Pancreas (tissue), 10 donors: ENCODE results near the gene TFB1M. TPM values are rescaled to one million over a fixed set of nuclear protein-coding genes. Genes with fewer than 3 reads are reported as not detected.
A peak's percentile ranks its signal among the peaks of the same experiment; 100 is the strongest.

Experiments used
- ATAC-seq, 4 donors: fragments of 200-7000 bp; cut with Tn5 transposase; one replicate each; pipeline versions ENCODE4 v1.8.0 to v1.9.1; 2020; ENCODE audit warnings: mild to moderate bottlenecking in 4 of 4, moderate library complexity in 4 of 4
- DNase-seq, 6 donors: peaks; one replicate each; pipeline ENCODE4 v3.0.0-alpha.2; 2020
- FAIRE-seq: peaks from 2 replicates; lab custom pipeline; 2012; peaks lifted over from hg19 to GRCh38; lab: Jason Lieb, UNC
- H3K27ac ChIP-seq, 4 donors: fragments of 200-600 bp; sonication (generic); 1 replicate in 3 of 4; 2 replicates in 1 of 4; pipeline versions ENCODE4 v1.5.0 to v1.8.0; 2020
- H3K27me3 ChIP-seq, 4 donors: fragments of 200-600 bp; one replicate each; pipeline ENCODE4 v1.8.0; 2021
- H3K36me3 ChIP-seq, 3 donors: fragments of 200-600 bp; sonication (generic) in 1 of 3; one replicate each; pipeline versions ENCODE4 v1.5.0 to v1.8.0; 2020 to 2021
- H3K4me1 ChIP-seq, 3 donors: fragments of 200-600 bp; one replicate each; pipeline ENCODE4 v1.8.0; 2021
- H3K4me3 ChIP-seq, 4 donors: fragments of 200-600 bp; sonication (generic) in 2 of 4; one replicate each; pipeline versions ENCODE4 v1.5.0 to v1.8.0; 2020 to 2021
- H3K9me3 ChIP-seq, 4 donors: fragments of 200-600 bp; one replicate each; pipeline ENCODE4 v1.8.0; 2021
- WGBS, 2 donors: extraction: QIAGEN DNeasy Blood & Tissue Kit; methylation state at CpG; one replicate each; pipeline ENCODE4 v1.1.7; 2013; 5-methylcytosine and 5-hydroxymethylcytosine counted together
- intact Hi-C, 3 donors: fragments of 100-400 bp; cut with DNase I; formaldehyde crosslinking; loops; one replicate each; pipeline versions ENCODE4 v1.11.1 to v1.14.2; 2022
- polyA plus RNA-seq, 2 donors: library from polyadenylated mRNA; stranded (reverse); fragments of 200-250 nt; gene quantifications; one replicate each; pipeline ENCODE4 v1.2.3, GENCODE V29; 2013
- total RNA-seq, 6 donors: library from RNA; stranded (reverse); fragmentation: NEBNext Ultra II Directional in 4 of 6; extraction: Animal tissue kit (Norgen Biotek cat#: 25700) in 4 of 6; gene quantifications; one replicate each; pipeline versions ENCODE4 v1.2.1 to v1.2.4, GENCODE V29; 2021 to 2023
- TF ChIP-seq, protein P1 (sequence below), 4 donors: fragments of 200-600 bp; sonication (generic) in 3 of 4; IDR thresholded peaks; one replicate each; pipeline versions ENCODE4 v1.5.0 to v1.8.0; 2021; ENCODE audit warnings: antibody characterized with exemption in 4 of 4
- donor health status: healthy with polysubstance abuse.
- donor health status: DM: no; HTN: no; CAD: no; lungs with moderate emphysema.
- donor health status: DM: no; HTN: no; CAD: no.
- donor health status: control.
- donor health status: control.
- donor health status: Bipolar disorder and iron deficiency.
- donor health status: DM: yes; HTN: yes; CAD: no.
- donor health status: DM: no; HTN: no; CAD: no.
- donor health status: DM: no; HTN: no; CAD: no.
- donor health status: DM: yes; HTN: yes; CAD: no.

TFB1M gene
- total and polyA plus RNA-seq, 8 donors = 7.6 to 16.3 (median 9.2) TPM

GRCh38 chr6:155224618-155225017, 89.7 kb downstream of the TFB1M start:
- Histone ChIP-seq H3K36me3 (no peaks in the 10 kb centered on the region), H3K27me3 (no peaks in the 10 kb centered on the region), H3K27ac (no peak overlapping the region), H3K9me3 (no peaks in the 10 kb centered on the region), H3K4me1 (no peaks in the 10 kb centered on the region), H3K4me3 (no peak overlapping the region)
- DNase-seq (no peak), ATAC-seq (no peak), FAIRE-seq (no peak)
- TF ChIP-seq, protein P1, sequence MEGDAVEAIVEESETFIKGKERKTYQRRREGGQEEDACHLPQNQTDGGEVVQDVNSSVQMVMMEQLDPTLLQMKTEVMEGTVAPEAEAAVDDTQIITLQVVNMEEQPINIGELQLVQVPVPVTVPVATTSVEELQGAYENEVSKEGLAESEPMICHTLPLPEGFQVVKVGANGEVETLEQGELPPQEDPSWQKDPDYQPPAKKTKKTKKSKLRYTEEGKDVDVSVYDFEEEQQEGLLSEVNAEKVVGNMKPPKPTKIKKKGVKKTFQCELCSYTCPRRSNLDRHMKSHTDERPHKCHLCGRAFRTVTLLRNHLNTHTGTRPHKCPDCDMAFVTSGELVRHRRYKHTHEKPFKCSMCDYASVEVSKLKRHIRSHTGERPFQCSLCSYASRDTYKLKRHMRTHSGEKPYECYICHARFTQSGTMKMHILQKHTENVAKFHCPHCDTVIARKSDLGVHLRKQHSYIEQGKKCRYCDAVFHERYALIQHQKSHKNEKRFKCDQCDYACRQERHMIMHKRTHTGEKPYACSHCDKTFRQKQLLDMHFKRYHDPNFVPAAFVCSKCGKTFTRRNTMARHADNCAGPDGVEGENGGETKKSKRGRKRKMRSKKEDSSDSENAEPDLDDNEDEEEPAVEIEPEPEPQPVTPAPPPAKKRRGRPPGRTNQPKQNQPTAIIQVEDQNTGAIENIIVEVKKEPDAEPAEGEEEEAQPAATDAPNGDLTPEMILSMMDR (IDR thresholded peaks at IDR 0.05) = no peak
- 79 to 88% methylated on average over 7 of the region's 7 CpGs for WGBS, 2 donors
- intact Hi-C loops = no loop called here

DNA sequence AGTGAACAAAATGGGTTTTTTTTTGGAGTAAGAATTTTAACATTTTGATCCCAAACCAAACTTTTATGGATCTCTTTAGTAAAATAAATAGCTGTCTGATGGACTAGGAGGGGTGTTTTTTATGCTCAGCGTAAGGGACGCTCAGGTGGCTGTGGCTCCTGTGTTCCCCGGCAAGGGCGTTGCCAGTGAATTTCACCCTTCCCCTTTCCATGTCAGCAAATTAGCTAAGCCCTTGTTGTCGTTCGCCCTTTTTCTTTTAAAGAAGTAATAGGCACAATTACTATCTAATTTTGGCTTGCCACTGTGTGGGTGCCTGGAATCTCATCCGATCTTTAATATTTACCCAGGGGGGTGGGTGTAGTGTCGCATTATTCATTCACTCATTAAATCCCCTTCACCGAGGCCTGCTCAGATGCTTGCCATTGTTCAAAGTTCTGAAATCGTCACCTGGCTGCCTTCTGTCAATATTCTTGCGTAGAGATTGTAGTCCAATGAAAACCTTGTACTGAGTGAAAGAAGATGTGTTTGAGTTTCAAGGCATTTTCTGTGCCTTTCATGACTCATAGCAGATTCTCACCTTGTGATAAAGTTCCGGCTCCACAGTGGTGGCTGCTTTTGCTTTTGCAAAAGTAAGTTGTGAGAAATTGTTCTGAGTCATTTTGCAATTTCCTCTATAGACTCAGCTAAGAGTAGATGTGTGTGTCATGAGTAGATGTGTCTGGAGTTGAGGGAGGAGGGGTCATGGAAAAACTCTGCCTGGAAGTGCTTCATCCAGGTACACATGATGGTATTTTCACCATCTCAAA, 90.4 kb downstream of the TFB1M start:
- TF ChIP-seq, protein P1 (IDR thresholded peaks at IDR 0.05) = no peak
- FAIRE-seq = no peak
- peak in 1 of 4 donors; percentile 27 for ATAC-seq
- 59 to 69% methylated on average over 12 of the region's 12 CpGs for WGBS, 2 donors
- Histone ChIP-seq H3K27me3 (no peaks in the 10 kb centered on the region), H3K36me3 (no peaks in the 10 kb centered on the region), H3K9me3 (no peaks in the 10 kb centered on the region), H3K27ac (no peak overlapping the region), H3K4me1 (no peaks in the 10 kb centered on the region), H3K4me3 (no peak overlapping the region)
- no peak for DNase-seq
- intact Hi-C loops = no loop called here

DNA sequence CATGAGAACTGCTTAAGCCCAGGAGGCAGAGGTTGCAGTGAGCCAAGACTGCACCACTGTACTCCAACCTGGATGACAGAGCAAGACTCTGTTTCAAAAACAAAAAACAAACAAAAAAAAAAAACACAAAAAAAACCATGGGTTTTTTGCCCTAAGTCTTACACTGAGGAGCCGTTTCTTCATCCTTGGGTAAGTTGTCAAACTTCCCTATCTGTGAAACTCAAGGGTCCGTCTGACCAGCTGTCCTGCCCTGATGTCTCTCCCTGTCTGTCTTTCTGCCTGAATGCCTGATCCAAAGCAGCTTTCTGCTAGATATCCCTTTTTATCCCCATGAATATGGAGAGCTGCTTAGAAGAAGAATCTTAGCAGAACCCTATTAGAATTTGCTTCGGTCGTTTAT, 91.8 kb downstream of the TFB1M start:
- Histone ChIP-seq H3K27me3 (no peaks in the 10 kb centered on the region), H3K9me3 (no peaks in the 10 kb centered on the region), H3K4me3 (no peak overlapping the region), H3K4me1 (no peaks in the 10 kb centered on the region), H3K36me3 (no peaks in the 10 kb centered on the region), H3K27ac (no peak overlapping the region)
- TF ChIP-seq, protein P1 (IDR thresholded peaks at IDR 0.05) = no peak
- WGBS, 2 donors = 79 to 89% methylated on average over 4 of the region's 4 CpGs
- FAIRE-seq (no peak), ATAC-seq (no peak), DNase-seq (no peak)
- intact Hi-C loops = no loop called here

DNA sequence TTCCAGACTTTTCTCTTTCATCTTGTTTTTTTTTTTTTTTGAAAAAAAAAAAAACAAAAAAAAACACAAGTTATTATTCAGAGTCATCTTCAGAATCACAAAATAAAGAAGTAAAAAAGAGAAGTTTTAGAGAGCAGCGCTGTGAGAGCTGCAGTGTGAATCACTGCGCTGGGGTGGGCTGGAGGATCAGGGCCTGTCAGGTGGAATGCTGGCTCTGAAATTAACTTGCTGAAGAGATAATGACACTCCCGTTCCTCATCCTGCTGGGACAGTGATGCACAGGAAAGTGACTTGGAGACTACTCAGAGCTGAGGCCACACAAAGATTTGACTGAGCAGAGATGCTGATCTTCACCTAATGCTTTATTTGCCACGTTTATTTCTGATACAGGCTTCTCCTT, 93.2 kb downstream of the TFB1M start:
- H3K9me3 ChIP-seq = no peaks in the 10 kb centered on the region
- H3K36me3 ChIP-seq = no peaks in the 10 kb centered on the region
- 77 to 82% methylated on average over 4 of the region's 4 CpGs for WGBS, 2 donors
- no peak for ATAC-seq
- intact Hi-C loops = no loop called here
- H3K27me3 ChIP-seq = no peaks in the 10 kb centered on the region
- H3K4me1 ChIP-seq = no peaks in the 10 kb centered on the region
- no peak overlapping the region for H3K4me3 ChIP-seq
- no peak for DNase-seq
- H3K27ac ChIP-seq = no peak overlapping the region
- FAIRE-seq = no peak
- TF ChIP-seq, protein P1 (IDR thresholded peaks at IDR 0.05) = no peak

- H3K27ac ChIP-seq = no peak overlapping the region
These were observed 94.4 kb downstream of the TFB1M start for GRCh38 chr6:155219858-155220301.

More at GRCh38 chr6:155219858-155220301, 94.4 kb downstream of the TFB1M start:
- DNase-seq = no peak
- Histone ChIP-seq H3K4me1 (no peaks in the 10 kb centered on the region), H3K4me3 (no peak overlapping the region), H3K27me3 (no peaks in the 10 kb centered on the region), H3K36me3 (no peaks in the 10 kb centered on the region), H3K9me3 (no peaks in the 10 kb centered on the region)
- intact Hi-C loops = no loop called here
- ATAC-seq = no peak
- no peak for FAIRE-seq
- 85 to 91% methylated on average over 5 of the region's 5 CpGs for WGBS, 2 donors
- TF ChIP-seq, protein P1 (IDR thresholded peaks at IDR 0.05) = no peak
